CD14-positive monocyte (primary cell): ENCODE measurements around the gene CRISPLD2. TPM values are rescaled to one million over a fixed set of nuclear protein-coding genes. Genes with fewer than 3 reads are reported as not detected.

Experiments
- DNase-seq, 3 donors: peaks; one replicate each; pipeline ENCODE4 v3.0.0-alpha.2; 2011 to 2022
- H2AFZ ChIP-seq: 2 replicates; pipeline ENCODE4 v1.6.0; 2012; ENCODE audit warnings: mild to moderate bottlenecking, low read depth, low read length, inconsistent platforms; ENCODE audit not compliant: insufficient read depth, poor library complexity, severe bottlenecking
- H3K27ac ChIP-seq, 2 donors: 1 replicate in 1 of 2; 2 replicates in 1 of 2; pipeline ENCODE4 v1.5.1; 2012 to 2013; ENCODE audit warnings: low read length in 2 of 2, control low read depth in 1 of 2, inconsistent platforms in 1 of 2, low read depth in 1 of 2, mild to moderate bottlenecking in 1 of 2
- H3K27me3 ChIP-seq, 2 donors: one replicate each; pipeline versions ENCODE4 v1.6.0 to v1.6.1; 2011 to 2013; ENCODE audit warnings: low read length in 2 of 2; ENCODE audit not compliant: control insufficient read depth in 2 of 2, insufficient read depth in 2 of 2
- H3K36me3 ChIP-seq, 2 donors: replicated peaks in 1 of 2; 1 replicate in 1 of 2; 2 replicates in 1 of 2; pipeline versions ENCODE4 v1.5.1 to v1.6.1; 2012 to 2013; ENCODE audit warnings: low read length in 2 of 2, control low read depth in 1 of 2, inconsistent platforms in 1 of 2, mild to moderate bottlenecking in 1 of 2; ENCODE audit not compliant: insufficient read depth in 2 of 2, control insufficient read depth in 1 of 2
- H3K4me1 ChIP-seq, 2 donors: 1 replicate in 1 of 2; 2 replicates in 1 of 2; pipeline versions ENCODE4 v1.5.1 to v1.6.1; 2012 to 2013; ENCODE audit warnings: low read length in 2 of 2, control low read depth in 1 of 2, inconsistent platforms in 1 of 2, mild to moderate bottlenecking in 1 of 2, moderate library complexity in 1 of 2; ENCODE audit not compliant: insufficient read depth in 2 of 2, control insufficient read depth in 1 of 2
- H3K4me2 ChIP-seq: replicated peaks from 2 replicates; pipeline ENCODE3; 2012; ENCODE audit warnings: low read length, moderate library complexity, mild to moderate bottlenecking; ENCODE audit not compliant: poor library complexity, severe bottlenecking; ENCODE audit errors: extremely low read depth
- H3K4me3 ChIP-seq, 3 experiments: fragments of 200-600 bp in 1 of 3; sonication (generic) in 1 of 3; replicated peaks in 1 of 3; 1 replicate in 2 of 3; 2 replicates in 1 of 3; pipeline ENCODE4 v1.5.1; 2011 to 2013; ENCODE audit warnings: low read length in 3 of 3, mild to moderate bottlenecking in 3 of 3, control low read depth in 2 of 3, low read depth in 2 of 3, inconsistent platforms in 1 of 3, moderate library complexity in 1 of 3
- H3K79me2 ChIP-seq: 2 replicates; pipeline ENCODE4 v1.6.0; 2012; ENCODE audit warnings: mild to moderate bottlenecking, control low read depth, inconsistent platforms, low read length, moderate library complexity; ENCODE audit not compliant: insufficient read depth
- H3K9ac ChIP-seq: 2 replicates; pipeline ENCODE4 v1.6.0; 2017; ENCODE audit warnings: low read length, mild to moderate bottlenecking; ENCODE audit not compliant: insufficient read depth, poor library complexity, severe bottlenecking
- H3K9me3 ChIP-seq, 2 donors: replicated peaks in 1 of 2; 1 replicate in 1 of 2; 2 replicates in 1 of 2; pipeline versions ENCODE4 v1.5.1 to v1.6.1; 2012 to 2013; ENCODE audit warnings: low read length in 2 of 2, control low read depth in 1 of 2; ENCODE audit not compliant: control insufficient read depth in 1 of 2, insufficient read depth in 1 of 2
- H4K20me1 ChIP-seq: 2 replicates; pipeline ENCODE4 v1.6.0; 2012; ENCODE audit warnings: mild to moderate bottlenecking, low read length, control low read depth, moderate library complexity; ENCODE audit not compliant: insufficient read depth
- H3K27ac Mint-ChIP-seq, 7 donors: one replicate each; pipeline ENCODE4 v1.8.0; 2020; ENCODE audit warnings: mild to moderate bottlenecking in 7 of 7, mixed read lengths in 7 of 7, moderate library complexity in 6 of 7, inconsistent platforms in 2 of 7
- H3K27me3 Mint-ChIP-seq, 3 donors: one replicate each; pipeline ENCODE4 v1.8.0; 2021 to 2022; ENCODE audit warnings: low read depth in 3 of 3, mild to moderate bottlenecking in 3 of 3, mixed read lengths in 3 of 3, moderate library complexity in 3 of 3, inconsistent platforms in 1 of 3
- H3K36me3 Mint-ChIP-seq, 2 donors: one replicate each; pipeline ENCODE4 v1.8.0; 2020; ENCODE audit warnings: mixed read lengths in 2 of 2, inconsistent platforms in 1 of 2, mild to moderate bottlenecking in 1 of 2
- H3K4me1 Mint-ChIP-seq: one replicate; pipeline ENCODE4 v1.8.0; 2020; ENCODE audit warnings: mild to moderate bottlenecking, mixed read lengths
- H3K4me3 Mint-ChIP-seq, 2 donors: one replicate each; pipeline ENCODE4 v1.8.0; 2020; ENCODE audit warnings: mild to moderate bottlenecking in 2 of 2, mixed read lengths in 2 of 2, moderate library complexity in 1 of 2
- H3K9me3 Mint-ChIP-seq, 7 donors: one replicate each; pipeline ENCODE4 v1.8.0; 2020 to 2022; ENCODE audit warnings: mixed read lengths in 7 of 7, mild to moderate bottlenecking in 6 of 7, moderate library complexity in 6 of 7, inconsistent platforms in 2 of 7
- WGBS: methylation state at CpG from one replicate; pipeline ENCODE4 v1.1.5; 2013; ENCODE audit warnings: missing lambda C conversion rate; ENCODE audit not compliant: insufficient coverage; 5-methylcytosine and 5-hydroxymethylcytosine counted together
- intact Hi-C, 2 donors: fragments of 100-400 bp; cut with micrococcal nuclease; formaldehyde crosslinking; loops; one replicate each; pipeline versions ENCODE4 v1.15.0 to v1.15.1; 2023
- polyA plus RNA-seq, 3 donors: library from polyadenylated mRNA; depleted of rRNA in 1 of 3; unstranded in 2 of 3; stranded (reverse) in 1 of 3; fragments of 300-500 nt in 2 of 3; fragments of >200 nt in 1 of 3; fragmentation: Illumina TruSeq in 2 of 3; gene quantifications; 1 replicate in 2 of 3; 2 replicates in 1 of 3; pipeline ENCODE4 v1.2.3, GENCODE V29; 2012 to 2021
- TF ChIP-seq, protein P1 (sequence below): fragments of 200-600 bp; IDR thresholded peaks from one replicate; pipeline ENCODE4 v1.8.0; 2022; ENCODE audit warnings: antibody characterized with exemption, mild to moderate bottlenecking

Gene CRISPLD2
- polyA plus RNA-seq, 3 donors = 40.7 to 90.4 (median 69.0) TPM

- Histone ChIP-seq H3K4me2 (no peak overlapping the region), H2AFZ (peak overlapping the region; percentile 9), H4K20me1 (no peaks in the 10 kb centered on the region), H3K9me3 (no peaks in the 10 kb centered on the region), H3K27me3 (peaks cover 0 to 7% of the 10 kb centered on the region in 2 donors), H3K4me1 (peaks cover 4 to 27% of the 10 kb centered on the region in 2 donors), H3K27ac (no peak overlapping the region), H3K9ac (no peak overlapping the region), H3K79me2 (no peaks in the 10 kb centered on the region), H3K36me3 (no peaks in the 10 kb centered on the region), H3K4me3 (no peak overlapping the region)
- Mint-ChIP-seq H3K9me3 (peaks cover 0 to 2% (median 0%) of the 10 kb centered on the region in 7 donors), H3K36me3 (peaks cover 0 to 12% of the 10 kb centered on the region in 2 donors), H3K4me3 (no peak overlapping the region), H3K27ac (no peak overlapping the region), H3K27me3 (peaks cover 14 to 22% (median 20%) of the 10 kb centered on the region in 3 donors), H3K4me1 (peaks cover 27% of the 10 kb centered on the region)
- WGBS = 63% methylated on average over 13 of the region's 13 CpGs
- TF ChIP-seq, protein P1, sequence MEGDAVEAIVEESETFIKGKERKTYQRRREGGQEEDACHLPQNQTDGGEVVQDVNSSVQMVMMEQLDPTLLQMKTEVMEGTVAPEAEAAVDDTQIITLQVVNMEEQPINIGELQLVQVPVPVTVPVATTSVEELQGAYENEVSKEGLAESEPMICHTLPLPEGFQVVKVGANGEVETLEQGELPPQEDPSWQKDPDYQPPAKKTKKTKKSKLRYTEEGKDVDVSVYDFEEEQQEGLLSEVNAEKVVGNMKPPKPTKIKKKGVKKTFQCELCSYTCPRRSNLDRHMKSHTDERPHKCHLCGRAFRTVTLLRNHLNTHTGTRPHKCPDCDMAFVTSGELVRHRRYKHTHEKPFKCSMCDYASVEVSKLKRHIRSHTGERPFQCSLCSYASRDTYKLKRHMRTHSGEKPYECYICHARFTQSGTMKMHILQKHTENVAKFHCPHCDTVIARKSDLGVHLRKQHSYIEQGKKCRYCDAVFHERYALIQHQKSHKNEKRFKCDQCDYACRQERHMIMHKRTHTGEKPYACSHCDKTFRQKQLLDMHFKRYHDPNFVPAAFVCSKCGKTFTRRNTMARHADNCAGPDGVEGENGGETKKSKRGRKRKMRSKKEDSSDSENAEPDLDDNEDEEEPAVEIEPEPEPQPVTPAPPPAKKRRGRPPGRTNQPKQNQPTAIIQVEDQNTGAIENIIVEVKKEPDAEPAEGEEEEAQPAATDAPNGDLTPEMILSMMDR = no peak
- no peak for DNase-seq
- intact Hi-C loops = no loop called here
Observed at GRCh38 chr16:84919708-84920107, 99.9 kb downstream of the CRISPLD2 start.

DNA sequence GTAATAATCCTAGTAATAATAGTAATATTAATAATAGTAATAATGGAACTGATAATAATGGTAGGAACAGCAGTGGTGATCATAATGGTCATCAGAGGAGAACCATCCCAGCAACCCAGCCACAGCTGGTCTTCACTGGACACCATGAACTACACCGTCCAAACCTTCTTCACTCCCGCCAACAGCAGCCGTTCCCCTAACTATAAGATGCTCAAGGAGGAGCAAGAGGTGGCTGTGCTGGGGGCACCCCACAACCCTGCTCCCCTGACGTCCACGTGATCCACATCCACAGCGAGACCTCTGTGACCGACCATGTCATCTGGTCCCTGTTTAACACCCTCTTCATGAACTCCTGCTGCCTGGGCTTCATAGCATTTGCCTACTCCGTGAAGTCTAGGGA, 100.5 kb downstream of the CRISPLD2 start:
- intact Hi-C loops = no loop called here
- no peak overlapping the region for H3K9ac ChIP-seq
- H3K79me2 ChIP-seq = no peaks in the 10 kb centered on the region
- H3K27me3 ChIP-seq = peaks cover 0 to 7% of the 10 kb centered on the region in 2 donors
- H3K4me2 ChIP-seq = no peak overlapping the region
- no peak overlapping the region for H2AFZ ChIP-seq
- peaks cover 0 to 2% (median 0%) of the 10 kb centered on the region in 7 donors for H3K9me3 Mint-ChIP-seq
- H3K36me3 Mint-ChIP-seq = peaks cover 0 to 12% of the 10 kb centered on the region in 2 donors
- H3K36me3 ChIP-seq = no peaks in the 10 kb centered on the region
- H3K9me3 ChIP-seq = no peaks in the 10 kb centered on the region
- peaks cover 33% of the 10 kb centered on the region for H3K4me1 Mint-ChIP-seq
- no peak overlapping the region for H3K27ac ChIP-seq
- H3K4me3 Mint-ChIP-seq = peak overlapping the region in 1 of 2 donors; percentile 50
- H3K27me3 Mint-ChIP-seq = peaks cover 14 to 22% (median 21%) of the 10 kb centered on the region in 3 donors
- H3K4me3 ChIP-seq = no peak overlapping the region
- peaks cover 8 to 33% of the 10 kb centered on the region in 2 donors for H3K4me1 ChIP-seq
- no peak overlapping the region for H3K27ac Mint-ChIP-seq
- 96% methylated on average over 6 of the region's 8 CpGs for WGBS
- no peak for DNase-seq
- no peaks in the 10 kb centered on the region for H4K20me1 ChIP-seq
- TF ChIP-seq, protein P1 = no peak
